ENCODE results near the gene SMLR1. TPM values are rescaled to one million over a fixed set of nuclear protein-coding genes. Genes with fewer than 3 reads are reported as not detected.
A peak's percentile ranks its signal among the peaks of the same experiment; 100 is the strongest.

SMLR1 gene
- total and polyA plus RNA-seq, 5 donors = not detected

GRCh38 chr6:130858498-130859160, 31.4 kb downstream of the SMLR1 start:
- no peak overlapping the region for H3K4me3 ChIP-seq (ENCODE audit: low read length)
- DNase-seq (no peak), ATAC-seq (no peak)
- H3K27ac ChIP-seq (ENCODE audit: low read length) = no peak overlapping the region
- H3K4me1 ChIP-seq (ENCODE audit: control insufficient read depth, insufficient read depth, low read length) = no peaks in the 10 kb centered on the region
- H3K27me3 ChIP-seq (ENCODE audit: control insufficient read depth, insufficient read depth) = no peaks in the 10 kb centered on the region
- WGBS = 71% methylated on average over 2 of the region's 2 CpGs
- no peaks in the 10 kb centered on the region for H3K9me3 ChIP-seq (ENCODE audit: control insufficient read depth, low read length)
- intact Hi-C loops (cut with DNase I) = no loop called here

GRCh38 chr6:130859161-130859867, 32.1 kb downstream of the SMLR1 start:
- no peaks in the 10 kb centered on the region for H3K27me3 ChIP-seq (ENCODE audit: control insufficient read depth, insufficient read depth)
- H3K4me1 ChIP-seq (ENCODE audit: control insufficient read depth, insufficient read depth, low read length) = no peaks in the 10 kb centered on the region
- no peak for DNase-seq
- H3K27ac ChIP-seq (ENCODE audit: low read length) = no peak overlapping the region
- WGBS = 90% methylated on average over 11 of the region's 11 CpGs
- no peak overlapping the region for H3K4me3 ChIP-seq (ENCODE audit: low read length)
- no peak for ATAC-seq
- H3K9me3 ChIP-seq (ENCODE audit: control insufficient read depth, low read length) = no peaks in the 10 kb centered on the region
- intact Hi-C loops (cut with DNase I) = no loop called here

- no peak for ATAC-seq
- intact Hi-C loops (cut with DNase I) = no loop called here
- WGBS = 88% methylated on average over 2 of the region's 2 CpGs
Observed at GRCh38 chr6:130862370-130862769, 35.2 kb downstream of the SMLR1 start.

GRCh38 chr6:130863415-130864230, 36.4 kb downstream of the SMLR1 start:
- no peaks in the 10 kb centered on the region for H3K27me3 ChIP-seq (ENCODE audit: control insufficient read depth, insufficient read depth)
- 86% methylated on average over 4 of the region's 4 CpGs for WGBS

More at GRCh38 chr6:130862370-130862769, 35.2 kb downstream of the SMLR1 start:
- DNase-seq = no peak
- Histone ChIP-seq H3K4me1 (ENCODE audit: control insufficient read depth, insufficient read depth, low read length) (no peaks in the 10 kb centered on the region), H3K27me3 (ENCODE audit: control insufficient read depth, insufficient read depth) (no peaks in the 10 kb centered on the region), H3K9me3 (ENCODE audit: control insufficient read depth, low read length) (no peaks in the 10 kb centered on the region), H3K27ac (ENCODE audit: low read length) (no peak overlapping the region), H3K4me3 (ENCODE audit: low read length) (no peak overlapping the region)

GRCh38 chr6:130864344-130864743, 37.1 kb downstream of the SMLR1 start:
- H3K4me1 ChIP-seq (ENCODE audit: control insufficient read depth, insufficient read depth, low read length) = no peaks in the 10 kb centered on the region
- no peak overlapping the region for H3K4me3 ChIP-seq (ENCODE audit: low read length)
- H3K9me3 ChIP-seq (ENCODE audit: control insufficient read depth, low read length) = no peaks in the 10 kb centered on the region
- intact Hi-C loops (cut with DNase I) = no loop called here
- DNase-seq = no peak
- no peak overlapping the region for H3K27ac ChIP-seq (ENCODE audit: low read length)
- H3K27me3 ChIP-seq (ENCODE audit: control insufficient read depth, insufficient read depth) = no peaks in the 10 kb centered on the region
- 92% methylated on average over 11 of the region's 11 CpGs for WGBS
- no peak for ATAC-seq

More at GRCh38 chr6:130863415-130864230, 36.4 kb downstream of the SMLR1 start:
- intact Hi-C loops (cut with DNase I) = no loop called here
- H3K9me3 ChIP-seq (ENCODE audit: control insufficient read depth, low read length) = no peaks in the 10 kb centered on the region
- ATAC-seq (no peak), DNase-seq (no peak)
- H3K27ac ChIP-seq (ENCODE audit: low read length) = no peak overlapping the region
- H3K4me1 ChIP-seq (ENCODE audit: control insufficient read depth, insufficient read depth, low read length) = no peaks in the 10 kb centered on the region
- H3K4me3 ChIP-seq (ENCODE audit: low read length) = no peak overlapping the region

GRCh38 chr6:130865793-130866192, 38.6 kb downstream of the SMLR1 start:
- DNase-seq = no peak
- intact Hi-C loops (cut with DNase I) = no loop called here

GRCh38 chr6:130869681-130870080, 42.5 kb downstream of the SMLR1 start:
- intact Hi-C loops (cut with DNase I) = loop anchor here in 3 of 4 donors (5.0 to 10.0 kb wide), 2 partner anchors 545 to 547 kb away; no protein-coding TSS in a partner anchor
- no peaks in the 10 kb centered on the region for H3K27me3 ChIP-seq (ENCODE audit: control insufficient read depth, insufficient read depth)
- H3K9me3 ChIP-seq (ENCODE audit: control insufficient read depth, low read length) = no peaks in the 10 kb centered on the region
- ATAC-seq (peak in 1 of 2 donors; percentile 24), DNase-seq (no peak)
- no peak overlapping the region for H3K27ac ChIP-seq (ENCODE audit: low read length)
- no peaks in the 10 kb centered on the region for H3K4me1 ChIP-seq (ENCODE audit: control insufficient read depth, insufficient read depth, low read length)
- no peak overlapping the region for H3K4me3 ChIP-seq (ENCODE audit: low read length)
- WGBS = 89% methylated on average over 10 of the region's 10 CpGs

More at GRCh38 chr6:130865793-130866192, 38.6 kb downstream of the SMLR1 start:
- Histone ChIP-seq H3K4me3 (ENCODE audit: low read length) (no peak overlapping the region), H3K4me1 (ENCODE audit: control insufficient read depth, insufficient read depth, low read length) (no peaks in the 10 kb centered on the region), H3K27ac (ENCODE audit: low read length) (no peak overlapping the region), H3K27me3 (ENCODE audit: control insufficient read depth, insufficient read depth) (no peaks in the 10 kb centered on the region), H3K9me3 (ENCODE audit: control insufficient read depth, low read length) (no peaks in the 10 kb centered on the region)
- no peak for ATAC-seq
- WGBS = 95% methylated on average over 4 of the region's 4 CpGs

- 88% methylated on average over 9 of the region's 9 CpGs for WGBS
- Histone ChIP-seq H3K27me3 (ENCODE audit: control insufficient read depth, insufficient read depth) (no peaks in the 10 kb centered on the region), H3K4me3 (ENCODE audit: low read length) (no peak overlapping the region), H3K9me3 (ENCODE audit: control insufficient read depth, low read length) (no peaks in the 10 kb centered on the region), H3K27ac (ENCODE audit: low read length) (no peak overlapping the region), H3K4me1 (ENCODE audit: control insufficient read depth, insufficient read depth, low read length) (no peaks in the 10 kb centered on the region)
- intact Hi-C loops (cut with DNase I) = loop anchor here in 3 of 4 donors (5.0 to 10.0 kb wide), 2 partner anchors 546 to 548 kb away; no protein-coding TSS in a partner anchor
- ATAC-seq = no peak
- no peak for DNase-seq
Observed at GRCh38 chr6:130870179-130870880, 43.1 kb downstream of the SMLR1 start.

- H3K4me3 ChIP-seq (ENCODE audit: low read length) = no peak overlapping the region
- no peaks in the 10 kb centered on the region for H3K4me1 ChIP-seq (ENCODE audit: control insufficient read depth, insufficient read depth, low read length)
- no peaks in the 10 kb centered on the region for H3K9me3 ChIP-seq (ENCODE audit: control insufficient read depth, low read length)
- no peak overlapping the region for H3K27ac ChIP-seq (ENCODE audit: low read length)
- no peaks in the 10 kb centered on the region for H3K27me3 ChIP-seq (ENCODE audit: control insufficient read depth, insufficient read depth)
- DNase-seq (peak; percentile 71 to 90 (median 83)), ATAC-seq (peak; percentile 14 to 44)
- WGBS = 68% methylated on average over 8 of the region's 8 CpGs
- intact Hi-C loops (cut with DNase I) = loop anchor here in 3 of 4 donors (5.0 to 10.0 kb wide), 2 partner anchors 548 to 550 kb away; no protein-coding TSS in a partner anchor
Observed at GRCh38 chr6:130872250-130873095, 45.3 kb downstream of the SMLR1 start.

GRCh38 chr6:130873746-130874145, 46.5 kb downstream of the SMLR1 start:
- WGBS = 94% methylated on average over 5 of the region's 5 CpGs
- intact Hi-C loops (cut with DNase I) = loop anchor here in 3 of 4 donors (5.0 to 10.0 kb wide), 2 partner anchors 549 to 551 kb away; no protein-coding TSS in a partner anchor
- no peak for ATAC-seq

More at GRCh38 chr6:130873746-130874145, 46.5 kb downstream of the SMLR1 start:
- Histone ChIP-seq H3K27me3 (ENCODE audit: control insufficient read depth, insufficient read depth) (no peaks in the 10 kb centered on the region), H3K9me3 (ENCODE audit: control insufficient read depth, low read length) (no peaks in the 10 kb centered on the region), H3K4me3 (ENCODE audit: low read length) (no peak overlapping the region), H3K4me1 (ENCODE audit: control insufficient read depth, insufficient read depth, low read length) (no peaks in the 10 kb centered on the region), H3K27ac (ENCODE audit: low read length) (no peak overlapping the region)
- no peak for DNase-seq

Data from right cardiac atrium (tissue), 5 donors.